HFF-Myc (cell line): ENCODE measurements around the gene HMGA1.

Source experiments
- DNase-seq: peaks from one replicate; pipeline ENCODE4 v3.0.0-alpha.2; 2011; ENCODE audit warnings: low read depth; ENCODE audit errors: extremely low read depth
- H3K4me3 ChIP-seq: replicated peaks from 2 replicates; pipeline ENCODE4 v1.5.1; 2011; ENCODE audit warnings: low read depth, mild to moderate bottlenecking, control low read depth, low read length
- CTCF ChIP-seq: IDR thresholded peaks from 2 replicates; pipeline ENCODE4 v1.5.1; 2012; ENCODE audit warnings: mild to moderate bottlenecking, low read depth, low read length, control low read depth; ENCODE audit errors: missing control alignments

The HMGA1 gene

GRCh38 chr6:34236131-34236442 is 586 bp upstream of the HMGA1 start:
- TF ChIP-seq CTCF = no peak
- DNase-seq = no peak
- peak overlapping the region; percentile 58 for H3K4me3 ChIP-seq

GRCh38 chr6:34237316-34237721 is 646 bp downstream of the HMGA1 start:
- DNase-seq = no peak
- H3K4me3 ChIP-seq = peak overlapping the region; percentile 69
- no peak for TF ChIP-seq CTCF

- TF ChIP-seq CTCF = peak; percentile 17
- H3K4me3 ChIP-seq = peak overlapping the region; percentile 69
- DNase-seq = no peak
These were observed 1.3 kb downstream of the HMGA1 start for GRCh38 chr6:34237722-34238584.

GRCh38 chr6:34238585-34239499 is 2.2 kb downstream of the HMGA1 start:
- DNase-seq = no peak
- H3K4me3 ChIP-seq = peak overlapping the region; percentile 69
- TF ChIP-seq CTCF = no peak

- DNase-seq = no peak
- no peak for TF ChIP-seq CTCF
- peak overlapping the region; percentile 69 for H3K4me3 ChIP-seq
These were observed 2.8 kb downstream of the HMGA1 start for GRCh38 chr6:34239500-34239825.

- peak overlapping the region; percentile 69 for H3K4me3 ChIP-seq
- no peak for DNase-seq
These were observed 3.2 kb downstream of the HMGA1 start for GRCh38 chr6:34239893-34240292.

More at GRCh38 chr6:34239893-34240292, 3.2 kb downstream of the HMGA1 start:
- no peak for TF ChIP-seq CTCF
